Measurements from ENCODE around the gene EPPIN. TPM values are rescaled to one million over a fixed set of nuclear protein-coding genes. Genes with fewer than 3 reads are reported as not detected.
"Not testable (repeated sequence)": the region's sequence is repeated elsewhere in the genome, so short reads cannot be mapped to it uniquely, and the experiment has no call there.

EPPIN gene
- total RNA-seq, 1 donor: not detected

GRCh38 chr20:45592574-45593189 lies 45.5 kb upstream of the EPPIN start:
- H3K4me3 ChIP-seq (ENCODE audit: insufficient read depth, low read length): no peak overlapping the region
- no peaks in the 10 kb centered on the region for H4K20me1 ChIP-seq (ENCODE audit: insufficient read depth, low read length)
- no peak overlapping the region for H3K27ac ChIP-seq (ENCODE audit: low read depth, low read length)
- TF ChIP-seq CTCF (IDR thresholded peaks at IDR 0.05; ENCODE audit: extremely low read depth, low read depth, low read length): peak; percentile 83
- H3K4me2 ChIP-seq (ENCODE audit: insufficient read depth, low read length): no peak overlapping the region
- H3K4me1 ChIP-seq (ENCODE audit: insufficient read depth, low read length): no peaks in the 10 kb centered on the region
- H3K36me3 ChIP-seq (ENCODE audit: insufficient read depth, low read length): no peaks in the 10 kb centered on the region
- H3K79me2 ChIP-seq (ENCODE audit: insufficient read depth, low read length): no peaks in the 10 kb centered on the region
- no peaks in the 10 kb centered on the region for H3K9me3 ChIP-seq (ENCODE audit: low read depth, low read length)
- peak; percentile 65 for DNase-seq (ENCODE audit: insufficient read length, low spot score, missing footprints)
- no peak overlapping the region for H2AFZ ChIP-seq (ENCODE audit: low read length)
- peaks cover 10% of the 10 kb centered on the region for H3K27me3 ChIP-seq (ENCODE audit: insufficient read depth, low read length)

- Histone ChIP-seq H3K27me3 (ENCODE audit: insufficient read depth, low read length) (no peaks in the 10 kb centered on the region), H3K79me2 (ENCODE audit: insufficient read depth, low read length) (no peaks in the 10 kb centered on the region), H3K9me3 (ENCODE audit: low read depth, low read length) (no peaks in the 10 kb centered on the region), H3K36me3 (ENCODE audit: insufficient read depth, low read length) (no peaks in the 10 kb centered on the region), H3K4me2 (ENCODE audit: insufficient read depth, low read length) (no peak overlapping the region), H2AFZ (ENCODE audit: low read length) (no peak overlapping the region), H3K27ac (ENCODE audit: low read depth, low read length) (no peak overlapping the region), H4K20me1 (ENCODE audit: insufficient read depth, low read length) (no peaks in the 10 kb centered on the region), H3K4me3 (ENCODE audit: insufficient read depth, low read length) (no peak overlapping the region), H3K4me1 (ENCODE audit: insufficient read depth, low read length) (no peaks in the 10 kb centered on the region)
- DNase-seq (ENCODE audit: insufficient read length, low spot score, missing footprints): no peak
- no peak for TF ChIP-seq CTCF (IDR thresholded peaks at IDR 0.05; ENCODE audit: extremely low read depth, low read depth, low read length)
These were observed 42.5 kb upstream of the EPPIN start for GRCh38 chr20:45589725-45590124.

GRCh38 chr20:45588800-45589199 lies 41.6 kb upstream of the EPPIN start:
- TF ChIP-seq CTCF (IDR thresholded peaks at IDR 0.05; ENCODE audit: extremely low read depth, low read depth, low read length): no peak
- no peaks in the 10 kb centered on the region for H3K27me3 ChIP-seq (ENCODE audit: insufficient read depth, low read length)
- no peaks in the 10 kb centered on the region for H3K9me3 ChIP-seq (ENCODE audit: low read depth, low read length)
- no peaks in the 10 kb centered on the region for H3K4me1 ChIP-seq (ENCODE audit: insufficient read depth, low read length)
- no peaks in the 10 kb centered on the region for H3K36me3 ChIP-seq (ENCODE audit: insufficient read depth, low read length)
- no peak overlapping the region for H3K4me3 ChIP-seq (ENCODE audit: insufficient read depth, low read length)
- no peak overlapping the region for H3K4me2 ChIP-seq (ENCODE audit: insufficient read depth, low read length)
- no peak overlapping the region for H3K27ac ChIP-seq (ENCODE audit: low read depth, low read length)
- no peaks in the 10 kb centered on the region for H3K79me2 ChIP-seq (ENCODE audit: insufficient read depth, low read length)
- no peak for DNase-seq (ENCODE audit: insufficient read length, low spot score, missing footprints)
- H2AFZ ChIP-seq (ENCODE audit: low read length): no peak overlapping the region
- H4K20me1 ChIP-seq (ENCODE audit: insufficient read depth, low read length): no peaks in the 10 kb centered on the region

- H2AFZ ChIP-seq (ENCODE audit: low read length); H3K27me3 ChIP-seq (ENCODE audit: insufficient read depth, low read length); H3K79me2 ChIP-seq (ENCODE audit: insufficient read depth, low read length); DNase-seq (ENCODE audit: insufficient read length, low spot score, missing footprints); H3K9me3 ChIP-seq (ENCODE audit: low read depth, low read length); H3K36me3 ChIP-seq (ENCODE audit: insufficient read depth, low read length); H3K27ac ChIP-seq (ENCODE audit: low read depth, low read length); H3K4me2 ChIP-seq (ENCODE audit: insufficient read depth, low read length); H3K4me3 ChIP-seq (ENCODE audit: insufficient read depth, low read length); H4K20me1 ChIP-seq (ENCODE audit: insufficient read depth, low read length); H3K4me1 ChIP-seq (ENCODE audit: insufficient read depth, low read length): not testable (repeated sequence)
These were observed 38.8 kb upstream of the EPPIN start for GRCh38 chr20:45585986-45586385.

- H3K4me2 ChIP-seq (ENCODE audit: insufficient read depth, low read length); H3K36me3 ChIP-seq (ENCODE audit: insufficient read depth, low read length); H3K79me2 ChIP-seq (ENCODE audit: insufficient read depth, low read length); H3K27me3 ChIP-seq (ENCODE audit: insufficient read depth, low read length); H3K4me1 ChIP-seq (ENCODE audit: insufficient read depth, low read length); H4K20me1 ChIP-seq (ENCODE audit: insufficient read depth, low read length); H2AFZ ChIP-seq (ENCODE audit: low read length); H3K9me3 ChIP-seq (ENCODE audit: low read depth, low read length); DNase-seq (ENCODE audit: insufficient read length, low spot score, missing footprints); H3K27ac ChIP-seq (ENCODE audit: low read depth, low read length); H3K4me3 ChIP-seq (ENCODE audit: insufficient read depth, low read length): not testable (repeated sequence)
These were observed 37.1 kb upstream of the EPPIN start for GRCh38 chr20:45584294-45584693.
